Measurements from ENCODE around the gene MALL. TPM values are rescaled to one million over a fixed set of nuclear protein-coding genes. Genes with fewer than 3 reads are reported as not detected.

Gene MALL
- polyA plus RNA-seq, 2 of the 4 experiments (the other 2 are of a cell fraction), result 77.8 to 123 TPM

DNA sequence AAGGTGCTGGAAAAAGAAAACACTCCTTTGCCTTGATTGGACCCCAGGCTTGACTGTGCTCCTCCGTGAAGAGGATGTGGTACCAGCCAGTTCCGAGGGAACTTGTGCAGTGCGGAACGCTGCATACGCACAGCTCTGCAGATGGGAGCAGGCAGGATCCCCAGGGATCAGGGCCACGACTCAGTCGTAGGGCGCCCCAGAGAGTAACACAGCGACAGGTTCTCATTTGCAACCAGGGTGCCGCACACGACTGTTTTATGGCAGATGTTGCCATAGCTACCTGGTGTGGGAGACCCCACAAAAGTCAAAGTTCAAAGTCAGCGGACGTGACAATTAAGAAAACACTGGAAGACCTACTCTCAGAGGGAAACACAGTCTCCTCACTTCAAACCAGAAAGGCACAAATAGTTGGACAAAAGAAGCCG is 779 bp downstream of the MALL start (continued):
- TF ChIP-seq CHD2 (IDR thresholded peaks at IDR 0.05; ENCODE audit: low read length, partially characterized antibody) (no peak), KDM5A (IDR thresholded peaks at IDR 0.05) (no peak), CBX8 (IDR thresholded peaks at IDR 0.05) (no peak)

DNA sequence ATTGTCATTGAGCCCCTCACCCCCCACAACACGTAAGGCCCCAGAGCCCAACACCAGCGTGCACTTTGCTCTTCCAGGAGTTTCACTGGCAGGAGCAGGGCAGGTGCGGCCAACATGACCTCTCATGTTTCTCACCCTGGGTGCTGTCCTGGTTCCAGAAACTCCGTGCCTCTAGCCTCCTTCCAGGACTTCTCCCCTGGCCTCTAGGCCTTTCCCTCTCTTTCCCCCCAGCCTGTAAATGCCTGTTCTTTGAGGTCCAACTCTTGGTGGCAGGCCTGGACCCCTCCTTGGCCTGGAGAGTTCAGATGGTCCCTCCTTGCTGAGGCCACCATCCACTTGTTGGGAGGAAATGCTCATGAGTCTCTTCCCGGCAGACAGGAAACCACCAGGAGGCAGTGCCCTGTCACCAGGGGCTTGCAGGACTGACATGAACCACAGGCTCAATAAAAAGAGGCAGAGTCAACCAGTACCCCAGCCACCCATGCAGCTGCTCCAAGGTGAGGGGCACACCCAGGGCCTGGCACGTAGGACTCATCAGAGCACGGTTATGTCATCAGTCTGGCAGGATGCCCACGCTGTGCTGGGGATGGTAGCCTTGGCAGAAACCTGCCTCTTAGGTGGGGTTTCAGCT is 1.5 kb downstream of the MALL start:
- Histone ChIP-seq H3K4me1 (peaks cover 26% of the 10 kb centered on the region), H3K9me3 (peaks cover 17% of the 10 kb centered on the region; the same call in 2 of the 3 replicates), H3K4me3 (peak overlapping the region; percentile 90), H3K27ac (peak overlapping the region; percentile 96), H3K4me2 (peak overlapping the region; percentile 94)
- CTCF ChIA-PET, result interaction anchor here (0.7 to 3.9 kb wide), 13 partner anchors 7 to 64 kb away, joined by 3 to 39 read pairs (median 4); no protein-coding TSS in a partner anchor
- ATAC-seq, result peak; percentile 58 to 67
- POLR2A ChIA-PET, result interaction anchor here (3.6 kb wide), 1 partner anchor 8 kb away, joined by 56 read pairs; no protein-coding TSS in a partner anchor
- peak; percentile 68 to 92 for DNase-seq (ENCODE audit: low read depth in 1 of 2, low spot score in 1 of 2)
- FAIRE-seq, result no peak
- WGBS (ENCODE audit: missing lambda C conversion rate), result 5% methylated on average over 7 of the region's 8 CpGs
- no peak for TF ChIP-seq FOXS1 (CRISPR knock-in tag; IDR thresholded peaks at IDR 0.05)
- TF ChIP-seq SREBF2 (IDR thresholded peaks at IDR 0.05), result no peak
- TF ChIP-seq ZFP36 (IDR thresholded peaks at IDR 0.05; ENCODE audit: borderline replicate concordance, partially characterized antibody), result no peak
- peak; percentile 23 to 26; a peak in 2 of 5 replicates for TF ChIP-seq RAD21 (conservative IDR thresholded peaks at IDR 0.05 in 1 of 2, IDR thresholded peaks at IDR 0.05 in 1 of 2)
- no peak for TF ChIP-seq EHF (CRISPR knock-in tag; IDR thresholded peaks at IDR 0.05)
- TF ChIP-seq HDAC2 (IDR thresholded peaks at IDR 0.05), result no peak
- TF ChIP-seq NPAS2 (CRISPR knock-in tag; IDR thresholded peaks at IDR 0.05; ENCODE audit: borderline replicate concordance), result no peak
- TF ChIP-seq, protein P1, sequence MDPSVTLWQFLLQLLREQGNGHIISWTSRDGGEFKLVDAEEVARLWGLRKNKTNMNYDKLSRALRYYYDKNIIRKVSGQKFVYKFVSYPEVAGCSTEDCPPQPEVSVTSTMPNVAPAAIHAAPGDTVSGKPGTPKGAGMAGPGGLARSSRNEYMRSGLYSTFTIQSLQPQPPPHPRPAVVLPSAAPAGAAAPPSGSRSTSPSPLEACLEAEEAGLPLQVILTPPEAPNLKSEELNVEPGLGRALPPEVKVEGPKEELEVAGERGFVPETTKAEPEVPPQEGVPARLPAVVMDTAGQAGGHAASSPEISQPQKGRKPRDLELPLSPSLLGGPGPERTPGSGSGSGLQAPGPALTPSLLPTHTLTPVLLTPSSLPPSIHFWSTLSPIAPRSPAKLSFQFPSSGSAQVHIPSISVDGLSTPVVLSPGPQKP (IDR thresholded peaks at IDR 0.05; ENCODE audit: low read depth, low read length), result no peak
- TF ChIP-seq, protein P2, sequence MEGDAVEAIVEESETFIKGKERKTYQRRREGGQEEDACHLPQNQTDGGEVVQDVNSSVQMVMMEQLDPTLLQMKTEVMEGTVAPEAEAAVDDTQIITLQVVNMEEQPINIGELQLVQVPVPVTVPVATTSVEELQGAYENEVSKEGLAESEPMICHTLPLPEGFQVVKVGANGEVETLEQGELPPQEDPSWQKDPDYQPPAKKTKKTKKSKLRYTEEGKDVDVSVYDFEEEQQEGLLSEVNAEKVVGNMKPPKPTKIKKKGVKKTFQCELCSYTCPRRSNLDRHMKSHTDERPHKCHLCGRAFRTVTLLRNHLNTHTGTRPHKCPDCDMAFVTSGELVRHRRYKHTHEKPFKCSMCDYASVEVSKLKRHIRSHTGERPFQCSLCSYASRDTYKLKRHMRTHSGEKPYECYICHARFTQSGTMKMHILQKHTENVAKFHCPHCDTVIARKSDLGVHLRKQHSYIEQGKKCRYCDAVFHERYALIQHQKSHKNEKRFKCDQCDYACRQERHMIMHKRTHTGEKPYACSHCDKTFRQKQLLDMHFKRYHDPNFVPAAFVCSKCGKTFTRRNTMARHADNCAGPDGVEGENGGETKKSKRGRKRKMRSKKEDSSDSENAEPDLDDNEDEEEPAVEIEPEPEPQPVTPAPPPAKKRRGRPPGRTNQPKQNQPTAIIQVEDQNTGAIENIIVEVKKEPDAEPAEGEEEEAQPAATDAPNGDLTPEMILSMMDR (IDR thresholded peaks at IDR 0.05), result peak; percentile 34; the same call in 2 of the 3 replicates
- no peak for TF ChIP-seq KDM1A (IDR thresholded peaks at IDR 0.05; ENCODE audit: low read depth)
- no peak for TF ChIP-seq ESRRA (IDR thresholded peaks at IDR 0.05; ENCODE audit: borderline replicate concordance, low read length)
- no peak for TF ChIP-seq POLR2AphosphoS2 (conservative IDR thresholded peaks at IDR 0.05; ENCODE audit: low read length)
- no peak for TF ChIP-seq HOXB13 (CRISPR knock-in tag; IDR thresholded peaks at IDR 0.05; ENCODE audit: low read depth)
- TF ChIP-seq MAZ (IDR thresholded peaks at IDR 0.05; ENCODE audit: borderline replicate concordance, low read depth, low read length), result no peak
- no peak for TF ChIP-seq RCOR1 (IDR thresholded peaks at IDR 0.05; ENCODE audit: low read depth, low read length)
- no peak for TF ChIP-seq KDM5A (IDR thresholded peaks at IDR 0.05)
- TF ChIP-seq RFX5 (IDR thresholded peaks at IDR 0.05), result no peak
- no peak for TF ChIP-seq CBX8 (IDR thresholded peaks at IDR 0.05)
- peak; percentile 3 for TF ChIP-seq MAFK (IDR thresholded peaks at IDR 0.05; ENCODE audit: partially characterized antibody)
- peak; percentile 40; the same call in 2 of the 3 replicates for TF ChIP-seq SMC3 (IDR thresholded peaks at IDR 0.05)
- TF ChIP-seq BHLHE40 (IDR thresholded peaks at IDR 0.05; ENCODE audit: low read depth, low read length), result no peak
- TF ChIP-seq, protein P3, sequence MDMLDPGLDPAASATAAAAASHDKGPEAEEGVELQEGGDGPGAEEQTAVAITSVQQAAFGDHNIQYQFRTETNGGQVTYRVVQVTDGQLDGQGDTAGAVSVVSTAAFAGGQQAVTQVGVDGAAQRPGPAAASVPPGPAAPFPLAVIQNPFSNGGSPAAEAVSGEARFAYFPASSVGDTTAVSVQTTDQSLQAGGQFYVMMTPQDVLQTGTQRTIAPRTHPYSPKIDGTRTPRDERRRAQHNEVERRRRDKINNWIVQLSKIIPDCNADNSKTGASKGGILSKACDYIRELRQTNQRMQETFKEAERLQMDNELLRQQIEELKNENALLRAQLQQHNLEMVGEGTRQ (IDR thresholded peaks at IDR 0.05), result no peak
- TF ChIP-seq TFCP2L1 (CRISPR knock-in tag; IDR thresholded peaks at IDR 0.05), result no peak
- TF ChIP-seq CHD4 (IDR thresholded peaks at IDR 0.05; ENCODE audit: borderline replicate concordance), result no peak
- TF ChIP-seq CBX2 (IDR thresholded peaks at IDR 0.05; ENCODE audit: borderline replicate concordance, low read depth), result no peak
- TF ChIP-seq JUNB (IDR thresholded peaks at IDR 0.05), result no peak
- TF ChIP-seq GATA3 (IDR thresholded peaks at IDR 0.05; ENCODE audit: borderline replicate concordance), result peak; percentile 40; the same call in 1 of the 2 replicates
- TF ChIP-seq, protein P4, sequence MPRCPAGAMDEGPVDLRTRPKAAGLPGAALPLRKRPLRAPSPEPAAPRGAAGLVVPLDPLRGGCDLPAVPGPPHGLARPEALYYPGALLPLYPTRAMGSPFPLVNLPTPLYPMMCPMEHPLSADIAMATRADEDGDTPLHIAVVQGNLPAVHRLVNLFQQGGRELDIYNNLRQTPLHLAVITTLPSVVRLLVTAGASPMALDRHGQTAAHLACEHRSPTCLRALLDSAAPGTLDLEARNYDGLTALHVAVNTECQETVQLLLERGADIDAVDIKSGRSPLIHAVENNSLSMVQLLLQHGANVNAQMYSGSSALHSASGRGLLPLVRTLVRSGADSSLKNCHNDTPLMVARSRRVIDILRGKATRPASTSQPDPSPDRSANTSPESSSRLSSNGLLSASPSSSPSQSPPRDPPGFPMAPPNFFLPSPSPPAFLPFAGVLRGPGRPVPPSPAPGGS (IDR thresholded peaks at IDR 0.05), result 0 out of 3 replicates have a peak, but pooled peaks have one; percentile 44
- no peak for TF ChIP-seq TP53 (CRISPR knock-in tag; IDR thresholded peaks at IDR 0.05)
- TF ChIP-seq, protein P5, sequence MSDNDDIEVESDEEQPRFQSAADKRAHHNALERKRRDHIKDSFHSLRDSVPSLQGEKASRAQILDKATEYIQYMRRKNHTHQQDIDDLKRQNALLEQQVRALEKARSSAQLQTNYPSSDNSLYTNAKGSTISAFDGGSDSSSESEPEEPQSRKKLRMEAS (IDR thresholded peaks at IDR 0.05), result peak; percentile 62

Measured in A549 (cell line).